ENCODE data around the gene ROR2.

DNA sequence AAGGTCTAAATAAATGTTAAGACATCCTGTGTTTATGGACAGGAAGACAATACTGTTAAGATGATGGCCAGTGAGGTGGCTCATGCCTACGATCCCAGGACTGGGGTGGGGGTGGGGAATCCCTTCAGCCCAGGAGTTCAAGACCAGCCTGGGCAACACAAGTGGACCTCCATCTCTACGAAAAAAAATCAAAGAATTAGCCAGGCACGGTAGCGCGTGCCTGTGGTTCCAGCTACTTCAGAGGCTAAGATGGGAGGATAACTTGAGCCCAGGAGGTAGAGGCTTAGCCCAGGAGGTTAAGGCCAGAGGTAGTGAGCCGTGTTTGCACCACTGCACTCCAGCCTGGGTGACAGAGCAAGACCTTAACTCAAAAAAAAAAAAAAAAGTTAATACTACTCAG lies 5.3 kb downstream of the ROR2 start:
- TF ChIP-seq EZH2 (IDR thresholded peaks at IDR 0.05; ENCODE audit: insufficient read depth, poor library complexity, severe bottlenecking) (no peak), EZH2phosphoT487 (IDR thresholded peaks at IDR 0.05; ENCODE audit: insufficient read depth, low read depth) (no peak)

All from GM23248 (cell line).